HEK293T (cell line): ENCODE measurements around the gene PLEKHG2.
A peak's percentile ranks its signal among the peaks of the same experiment; 100 is the strongest.

Source experiments
- ARNT ChIP-seq: fragments of 450-650 bp; IDR thresholded peaks from 2 replicates; pipeline ENCODE4 v1.6.1; 2017; ENCODE audit warnings: mild to moderate bottlenecking
- BHLHE40 ChIP-seq: fragments of 450-650 bp; IDR thresholded peaks from 2 replicates; pipeline ENCODE4 v1.6.1; 2016; ENCODE audit warnings: mild to moderate bottlenecking, moderate library complexity, borderline replicate concordance
- CTBP1 ChIP-seq: fragments of 450-650 bp; IDR thresholded peaks from 2 replicates; pipeline ENCODE4 v1.6.1; 2016; ENCODE audit warnings: borderline replicate concordance
- FOXA1 ChIP-seq: fragments of 450-650 bp; IDR thresholded peaks from 2 replicates; pipeline ENCODE4 v1.6.1; 2016; ENCODE audit warnings: mild to moderate bottlenecking
- FOXM1 ChIP-seq: fragments of 450-650 bp; IDR thresholded peaks from 2 replicates; pipeline ENCODE4 v1.6.1; 2017; ENCODE audit warnings: mild to moderate bottlenecking, borderline replicate concordance
- SP1 ChIP-seq: fragments of 450-650 bp; IDR thresholded peaks from 2 replicates; pipeline ENCODE4 v1.6.1; 2017
- SUZ12 ChIP-seq: fragments of 450-650 bp; IDR thresholded peaks from 2 replicates; pipeline ENCODE4 v1.6.1; 2016; ENCODE audit warnings: mild to moderate bottlenecking
- TARDBP ChIP-seq: fragments of 450-650 bp; IDR thresholded peaks from 2 replicates; pipeline ENCODE4 v1.6.1; 2016
- ZNF384 ChIP-seq: fragments of 450-650 bp; IDR thresholded peaks from 2 replicates; pipeline ENCODE4 v1.6.1; 2016

GRCh38 chr19:39412100-39412866, at the start of gene PLEKHG2:
- no peak for TF ChIP-seq FOXA1
- no peak for TF ChIP-seq TARDBP
- TF ChIP-seq BHLHE40, result no peak; the same call in 1 of the 2 replicates
- no peak for TF ChIP-seq SUZ12
- TF ChIP-seq ZNF384, result no peak
- TF ChIP-seq ARNT, result peak; percentile 25; the same call in 1 of the 2 replicates
- peak; percentile 48; the same call in 1 of the 2 replicates for TF ChIP-seq FOXM1
- TF ChIP-seq SP1, result no peak
- TF ChIP-seq CTBP1, result 0 out of 2 replicates have a peak, but pooled peaks have one; percentile 35
